Measurements from ENCODE around the gene OSMR.

Gene OSMR

DNA sequence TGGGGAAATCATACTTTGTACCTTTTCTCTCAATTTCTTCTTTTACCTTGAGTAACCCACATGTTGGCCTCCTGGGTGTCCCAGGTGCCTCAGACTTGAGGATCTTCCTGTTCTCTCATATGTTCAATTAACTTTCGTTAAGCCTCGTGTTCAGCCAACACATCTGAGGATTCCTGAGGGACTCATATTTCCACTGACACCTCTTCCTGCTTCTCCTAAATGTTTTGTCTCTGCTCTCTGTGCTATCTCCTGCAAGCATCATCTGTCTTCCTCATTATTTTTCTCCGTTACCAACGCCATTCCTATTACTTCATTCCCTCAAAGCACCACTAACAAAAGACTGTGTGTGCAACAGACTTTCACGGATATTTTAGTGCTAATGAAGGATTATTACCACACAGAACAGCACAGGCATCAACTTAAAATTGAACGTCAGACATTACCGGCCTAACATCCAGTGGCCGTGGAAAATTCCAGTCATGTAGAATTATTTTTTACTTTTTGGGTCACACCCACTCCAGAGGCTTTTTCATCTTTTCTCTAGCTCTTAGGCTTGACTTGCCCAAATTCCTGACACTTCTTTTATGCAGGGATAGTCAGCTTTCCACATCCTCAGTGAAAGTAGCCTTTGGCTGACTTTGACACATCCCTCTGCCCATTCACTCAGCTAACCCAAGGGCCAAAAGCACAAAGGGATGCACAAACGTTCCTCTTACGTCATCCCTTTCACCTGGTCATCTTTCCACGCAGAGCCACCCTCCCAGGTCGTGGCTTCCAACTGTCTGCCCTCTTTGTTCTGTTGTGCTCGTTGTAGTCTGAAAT lies 46.0 kb upstream of the OSMR start:
- Histone ChIP-seq H3K27me3 (ENCODE audit: low read length) (no peaks in the 10 kb centered on the region), H3K9me3 (ENCODE audit: insufficient read depth, low read length) (no peaks in the 10 kb centered on the region), H4K20me1 (ENCODE audit: low read depth, low read length) (no peaks in the 10 kb centered on the region), H3K36me3 (ENCODE audit: low read length) (no peaks in the 10 kb centered on the region), H3F3A (ENCODE audit: insufficient read depth) (no peaks in the 10 kb centered on the region), H3K79me2 (ENCODE audit: insufficient read depth, low read length) (no peaks in the 10 kb centered on the region), H2AFZ (ENCODE audit: low read depth, low read length, severe bottlenecking) (no peak overlapping the region), H3K4me2 (ENCODE audit: low read depth, low read length, poor library complexity, severe bottlenecking) (no peak overlapping the region), H3K9ac (ENCODE audit: low read length) (no peak overlapping the region), H3K4me3 (ENCODE audit: insufficient read depth, low read length, poor library complexity, severe bottlenecking) (no peak overlapping the region), H3K27ac (ENCODE audit: low read depth, low read length) (no peak overlapping the region), H3K9me2 (replicated peaks; ENCODE audit: insufficient read depth, low read length) (no peaks in the 10 kb centered on the region)
- TF ChIP-seq, protein P1, sequence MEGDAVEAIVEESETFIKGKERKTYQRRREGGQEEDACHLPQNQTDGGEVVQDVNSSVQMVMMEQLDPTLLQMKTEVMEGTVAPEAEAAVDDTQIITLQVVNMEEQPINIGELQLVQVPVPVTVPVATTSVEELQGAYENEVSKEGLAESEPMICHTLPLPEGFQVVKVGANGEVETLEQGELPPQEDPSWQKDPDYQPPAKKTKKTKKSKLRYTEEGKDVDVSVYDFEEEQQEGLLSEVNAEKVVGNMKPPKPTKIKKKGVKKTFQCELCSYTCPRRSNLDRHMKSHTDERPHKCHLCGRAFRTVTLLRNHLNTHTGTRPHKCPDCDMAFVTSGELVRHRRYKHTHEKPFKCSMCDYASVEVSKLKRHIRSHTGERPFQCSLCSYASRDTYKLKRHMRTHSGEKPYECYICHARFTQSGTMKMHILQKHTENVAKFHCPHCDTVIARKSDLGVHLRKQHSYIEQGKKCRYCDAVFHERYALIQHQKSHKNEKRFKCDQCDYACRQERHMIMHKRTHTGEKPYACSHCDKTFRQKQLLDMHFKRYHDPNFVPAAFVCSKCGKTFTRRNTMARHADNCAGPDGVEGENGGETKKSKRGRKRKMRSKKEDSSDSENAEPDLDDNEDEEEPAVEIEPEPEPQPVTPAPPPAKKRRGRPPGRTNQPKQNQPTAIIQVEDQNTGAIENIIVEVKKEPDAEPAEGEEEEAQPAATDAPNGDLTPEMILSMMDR (IDR thresholded peaks at IDR 0.05; ENCODE audit: insufficient read depth, low read length, poor library complexity, severe bottlenecking): no peak
- no peak for TF ChIP-seq EZH2phosphoT487 (conservative IDR thresholded peaks at IDR 0.05; ENCODE audit: low read length)

DNA sequence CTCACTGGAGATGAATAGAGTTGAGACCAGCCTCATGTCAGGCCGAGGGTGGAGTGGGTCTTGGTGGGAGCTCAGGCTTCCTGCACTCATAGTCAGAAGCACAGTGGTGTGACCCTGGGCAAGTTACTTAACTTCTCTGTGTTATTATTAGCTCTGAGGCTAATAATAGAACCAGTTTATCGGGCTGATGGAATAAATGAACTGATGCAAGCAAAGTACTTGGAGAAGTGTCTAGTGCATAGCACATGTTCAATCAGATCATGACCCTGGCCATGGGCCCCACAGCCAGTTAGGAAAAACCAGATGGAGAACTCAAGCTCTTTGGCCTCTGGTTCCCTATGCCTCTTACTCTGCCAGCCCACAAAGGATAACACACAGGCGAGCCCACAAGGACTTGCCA lies 45.3 kb upstream of the OSMR start:
- no peak overlapping the region for H3K27ac ChIP-seq (ENCODE audit: low read depth, low read length)
- H3K4me2 ChIP-seq (ENCODE audit: low read depth, low read length, poor library complexity, severe bottlenecking): no peak overlapping the region
- no peak overlapping the region for H3K4me3 ChIP-seq (ENCODE audit: insufficient read depth, low read length, poor library complexity, severe bottlenecking)
- H3F3A ChIP-seq (ENCODE audit: insufficient read depth): no peaks in the 10 kb centered on the region
- no peak overlapping the region for H3K9ac ChIP-seq (ENCODE audit: low read length)
- no peaks in the 10 kb centered on the region for H3K9me3 ChIP-seq (ENCODE audit: insufficient read depth, low read length)
- no peaks in the 10 kb centered on the region for H3K9me2 ChIP-seq (replicated peaks; ENCODE audit: insufficient read depth, low read length)
- H3K36me3 ChIP-seq (ENCODE audit: low read length): no peaks in the 10 kb centered on the region
- H2AFZ ChIP-seq (ENCODE audit: low read depth, low read length, severe bottlenecking): no peak overlapping the region
- no peak for TF ChIP-seq EZH2phosphoT487 (conservative IDR thresholded peaks at IDR 0.05; ENCODE audit: low read length)
- TF ChIP-seq, protein P1 (IDR thresholded peaks at IDR 0.05; ENCODE audit: insufficient read depth, low read length, poor library complexity, severe bottlenecking): no peak
- no peaks in the 10 kb centered on the region for H4K20me1 ChIP-seq (ENCODE audit: low read depth, low read length)
- H3K27me3 ChIP-seq (ENCODE audit: low read length): no peaks in the 10 kb centered on the region
- H3K79me2 ChIP-seq (ENCODE audit: insufficient read depth, low read length): no peaks in the 10 kb centered on the region

DNA sequence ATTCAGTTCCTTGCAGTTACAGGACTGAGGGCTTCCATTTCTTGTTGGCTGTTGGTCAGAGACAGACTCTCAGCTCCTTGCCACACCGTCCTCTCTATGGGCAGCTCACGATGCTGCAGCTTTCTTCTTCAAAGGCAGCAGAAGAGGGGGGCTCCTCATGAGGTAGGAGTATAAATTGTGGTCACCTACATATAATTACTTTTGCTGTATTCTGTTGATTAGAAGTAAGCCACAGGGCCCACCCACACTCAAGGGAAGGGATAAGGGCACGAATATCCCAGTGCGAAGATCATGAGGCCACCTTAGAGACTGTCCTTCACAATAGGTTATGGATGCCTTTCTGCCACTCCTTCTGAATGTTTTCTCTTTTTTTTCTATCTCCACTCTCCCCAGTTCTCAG lies 43.7 kb upstream of the OSMR start:
- Histone ChIP-seq H3K27ac (ENCODE audit: low read depth, low read length) (no peak overlapping the region), H3K36me3 (ENCODE audit: low read length) (no peaks in the 10 kb centered on the region), H2AFZ (ENCODE audit: low read depth, low read length, severe bottlenecking) (no peak overlapping the region), H3K4me2 (ENCODE audit: low read depth, low read length, poor library complexity, severe bottlenecking) (no peak overlapping the region), H4K20me1 (ENCODE audit: low read depth, low read length) (no peaks in the 10 kb centered on the region), H3K4me3 (ENCODE audit: insufficient read depth, low read length, poor library complexity, severe bottlenecking) (no peak overlapping the region), H3K79me2 (ENCODE audit: insufficient read depth, low read length) (no peaks in the 10 kb centered on the region), H3K9me3 (ENCODE audit: insufficient read depth, low read length) (no peaks in the 10 kb centered on the region), H3K9ac (ENCODE audit: low read length) (no peak overlapping the region), H3K9me2 (replicated peaks; ENCODE audit: insufficient read depth, low read length) (no peaks in the 10 kb centered on the region), H3K27me3 (ENCODE audit: low read length) (no peaks in the 10 kb centered on the region), H3F3A (ENCODE audit: insufficient read depth) (no peaks in the 10 kb centered on the region)
- no peak for TF ChIP-seq EZH2phosphoT487 (conservative IDR thresholded peaks at IDR 0.05; ENCODE audit: low read length)
- TF ChIP-seq, protein P1 (IDR thresholded peaks at IDR 0.05; ENCODE audit: insufficient read depth, low read length, poor library complexity, severe bottlenecking): no peak
